PC-9 (cell line): Measurements from ENCODE around the gene LEO1. TPM values are rescaled to one million over a fixed set of nuclear protein-coding genes. Genes with fewer than 3 reads are reported as not detected.
A peak's percentile ranks its signal among the peaks of the same experiment; 100 is the strongest.

ENCODE experiments used
- BruUV-seq: library from RNA; stranded (reverse); fragments of 400-500 nt; replicated peaks from 2 replicates; lab custom pipeline; 2021; lab: Mats Ljungman, UMichigan
- CTCF ChIA-PET: fragments of 300-600 bp; sonication (Branson Sonifier 250); formaldehyde crosslinking; loops from one replicate; lab custom pipeline; 2022; ENCODE audit warnings: antibody characterized with exemption; lab: Charles Lee
- POLR2A ChIA-PET: fragments of 300-600 bp; sonication (Branson Sonifier 250); formaldehyde crosslinking; loops from one replicate; lab custom pipeline; 2022; ENCODE audit warnings: antibody characterized with exemption; ENCODE audit not compliant: unreplicated experiment; lab: Charles Lee
- DNase-seq, 2 experiments: peaks; one replicate each; pipeline versions ENCODE4 v3.0.0 to v3.0.0-alpha.2; 2015 to 2022; ENCODE audit warnings: mixed read lengths in 1 of 2
- H2AFZ ChIP-seq: fragments of 200-600 bp; sonication (generic); 2 replicates; pipeline ENCODE4 v1.8.1; 2017; ENCODE audit warnings: antibody characterized with exemption
- H3F3A ChIP-seq: fragments of 200-600 bp; sonication (generic); 2 replicates; pipeline ENCODE4 v1.8.1; 2017; ENCODE audit warnings: antibody characterized with exemption, mild to moderate bottlenecking, low read depth; ENCODE audit not compliant: insufficient read depth
- H3K27ac ChIP-seq: fragments of 200-600 bp; sonication (generic); 2 replicates; pipeline ENCODE4 v1.6.1; 2016; ENCODE audit warnings: mixed run types
- H3K27me3 ChIP-seq: fragments of 200-600 bp; sonication (generic); 2 replicates; pipeline ENCODE4 v1.6.1; 2016; ENCODE audit warnings: low read depth, mixed run types; ENCODE audit not compliant: insufficient read depth
- H3K36me3 ChIP-seq: fragments of 200-600 bp; sonication (generic); 2 replicates; pipeline ENCODE4 v1.6.1; 2016; ENCODE audit warnings: low read depth, mixed run types
- H3K4me1 ChIP-seq: fragments of 200-600 bp; sonication (generic); replicated peaks from 2 replicates; pipeline ENCODE4 v1.6.1; 2016; ENCODE audit warnings: mixed run types; ENCODE audit not compliant: insufficient read depth
- H3K4me2 ChIP-seq: fragments of 200-600 bp; sonication (generic); 2 replicates; pipeline ENCODE4 v1.6.1; 2017; ENCODE audit warnings: mixed run types
- H3K4me3 ChIP-seq: fragments of 200-600 bp; sonication (generic); 2 replicates; pipeline ENCODE4 v1.6.1; 2016; ENCODE audit warnings: mixed run types
- H3K79me2 ChIP-seq: fragments of 200-600 bp; sonication (generic); 2 replicates; pipeline ENCODE4 v1.6.1; 2017; ENCODE audit warnings: low read depth, mixed run types
- H3K9me2 ChIP-seq: fragments of 200-600 bp; sonication (generic); 2 replicates; pipeline ENCODE4 v1.8.1; 2017; ENCODE audit warnings: mild to moderate bottlenecking; ENCODE audit not compliant: insufficient read depth
- H3K9me3 ChIP-seq: fragments of 200-600 bp; sonication (generic); 2 replicates; pipeline ENCODE4 v1.8.1; 2016; ENCODE audit warnings: low read depth; ENCODE audit not compliant: insufficient read depth
- H4K20me1 ChIP-seq: fragments of 200-600 bp; sonication (generic); 2 replicates; pipeline ENCODE4 v1.8.1; 2017; ENCODE audit not compliant: insufficient read depth
- CTCF ChIP-seq: fragments of 200-600 bp; sonication (generic); conservative IDR thresholded peaks from 2 replicates; pipeline ENCODE4 v1.6.1; 2017; ENCODE audit warnings: mixed run types, antibody characterized with exemption, mild to moderate bottlenecking, moderate library complexity
- EZH2 ChIP-seq: fragments of 200-600 bp; sonication (generic); IDR thresholded peaks from 2 replicates; pipeline ENCODE4 v1.8.0; 2017; ENCODE audit warnings: antibody characterized with exemption, low read depth
- intact Hi-C: fragments of 100-400 bp; cut with micrococcal nuclease; formaldehyde crosslinking; loops from one replicate; pipeline ENCODE4 v1.10.0; 2022; ENCODE audit not compliant: unreplicated experiment
- total RNA-seq: library from RNA; stranded (reverse); gene quantifications from 2 replicates; pipeline ENCODE4 v1.2.3, GENCODE V29; 2021

Gene LEO1
- total RNA-seq, 1 experiment from 2014 or later, result 21.7 TPM

- Histone ChIP-seq H3K9me3 (no peaks in the 10 kb centered on the region), H3K4me1 (no peaks in the 10 kb centered on the region), H3K27me3 (no peaks in the 10 kb centered on the region), H3F3A (no peaks in the 10 kb centered on the region; the same call in 1 of the 2 replicates), H4K20me1 (no peaks in the 10 kb centered on the region), H3K4me3 (no peak overlapping the region), H3K9me2 (no peaks in the 10 kb centered on the region), H3K36me3 (no peaks in the 10 kb centered on the region), H2AFZ (no peak overlapping the region), H3K79me2 (no peaks in the 10 kb centered on the region), H3K4me2 (no peak overlapping the region), H3K27ac (no peak overlapping the region)
- POLR2A ChIA-PET, result interaction anchor here (0.5 to 0.6 kb wide), 2 partner anchors 309 to 759 kb away, joined by 3 to 10 read pairs; no protein-coding TSS in a partner anchor
- no TSS peak for BruUV-seq
- CTCF ChIA-PET, result interaction anchor here (0.6 to 1.1 kb wide), 4 partner anchors 17 to 142 kb away, joined by 3 read pairs; no protein-coding TSS in a partner anchor
- TF ChIP-seq CTCF (peak; percentile 50; the same call in 1 of the 2 replicates), EZH2 (no peak)
- DNase-seq, result peak; percentile 36 to 58
- intact Hi-C loops, result no loop called here
These were observed 54.1 kb downstream of the LEO1 start for GRCh38 chr15:51917493-51917892.

DNA sequence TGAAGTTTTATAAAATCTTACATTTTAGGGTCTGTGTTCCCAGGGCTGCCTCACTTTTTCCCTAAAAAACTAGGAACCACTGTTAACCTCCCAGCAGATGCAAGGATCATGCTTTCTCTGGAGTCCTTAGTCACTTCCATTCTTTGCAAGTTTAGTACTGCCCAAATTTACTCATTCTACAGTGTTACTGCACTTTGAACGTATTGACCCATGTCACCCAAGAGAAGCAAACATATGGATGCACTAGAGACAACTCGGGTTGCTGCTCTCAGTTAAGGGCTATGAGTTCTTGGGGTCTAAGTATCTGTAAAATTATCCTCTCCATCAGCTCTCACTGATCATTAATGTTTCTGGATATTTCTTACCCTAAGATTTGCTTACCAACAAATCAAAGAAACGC lies 59.0 kb downstream of the LEO1 start:
- Histone ChIP-seq H2AFZ (no peak overlapping the region), H3K4me3 (no peak overlapping the region), H3K9me2 (no peaks in the 10 kb centered on the region), H3K9me3 (no peaks in the 10 kb centered on the region), H3K27me3 (no peaks in the 10 kb centered on the region), H3K27ac (no peak overlapping the region), H3F3A (peaks cover 9% of the 10 kb centered on the region), H3K79me2 (no peaks in the 10 kb centered on the region), H3K36me3 (peaks cover 11% of the 10 kb centered on the region), H3K4me2 (no peak overlapping the region), H4K20me1 (0 out of 2 replicates have a peak, but pooled peaks cover 4% of the 10 kb centered on the region), H3K4me1 (peaks cover 12% of the 10 kb centered on the region)
- no peak for DNase-seq
- POLR2A ChIA-PET, result no interaction called here
- TF ChIP-seq CTCF, result no peak
- TF ChIP-seq EZH2, result no peak
- intact Hi-C loops, result no loop called here
- CTCF ChIA-PET, result no interaction called here
- BruUV-seq, result no TSS peak

- Histone ChIP-seq H3K27ac (no peak overlapping the region), H4K20me1 (0 out of 2 replicates have a peak, but pooled peaks cover 4% of the 10 kb centered on the region), H3K4me3 (no peak overlapping the region), H3K36me3 (peaks cover 11% of the 10 kb centered on the region), H3K4me1 (peaks cover 27% of the 10 kb centered on the region), H3K9me2 (no peaks in the 10 kb centered on the region), H3K79me2 (no peaks in the 10 kb centered on the region), H3K4me2 (no peak overlapping the region), H3F3A (peaks cover 21% of the 10 kb centered on the region), H3K9me3 (no peaks in the 10 kb centered on the region), H2AFZ (no peak overlapping the region), H3K27me3 (no peaks in the 10 kb centered on the region)
- CTCF ChIA-PET, result interaction anchor here (0.7 kb wide), 1 partner anchor 32 kb away, joined by 15 read pairs; no protein-coding TSS in a partner anchor
- intact Hi-C loops, result no loop called here
- no TSS peak for BruUV-seq
- POLR2A ChIA-PET, result no interaction called here
- TF ChIP-seq CTCF (no peak), EZH2 (no peak)
- no peak for DNase-seq
These were observed 62.0 kb downstream of the LEO1 start for GRCh38 chr15:51909584-51909983.
